Stimulated activated CD4-positive, alpha-beta T cell treated with anti-CD3 and anti-CD28 coated beads, Interleukin-4, amount 100 ng/mL, for 48 hours (primary cell): ENCODE data around the gene GALNT16.

ENCODE experiments used
- DNase-seq, 2 donors: peaks; one replicate each; pipeline ENCODE4 v3.0.0-alpha.2; 2020; ENCODE audit warnings: low read depth in 2 of 2

The GALNT16 gene

GRCh38 chr14:69317102-69317755 is 57.3 kb downstream of the GALNT16 start:
- no peak for DNase-seq

GRCh38 chr14:69317780-69318179 is 57.8 kb downstream of the GALNT16 start:
- no peak for DNase-seq

- DNase-seq, result no peak
These were observed 58.3 kb downstream of the GALNT16 start for GRCh38 chr14:69318241-69318640.

DNA sequence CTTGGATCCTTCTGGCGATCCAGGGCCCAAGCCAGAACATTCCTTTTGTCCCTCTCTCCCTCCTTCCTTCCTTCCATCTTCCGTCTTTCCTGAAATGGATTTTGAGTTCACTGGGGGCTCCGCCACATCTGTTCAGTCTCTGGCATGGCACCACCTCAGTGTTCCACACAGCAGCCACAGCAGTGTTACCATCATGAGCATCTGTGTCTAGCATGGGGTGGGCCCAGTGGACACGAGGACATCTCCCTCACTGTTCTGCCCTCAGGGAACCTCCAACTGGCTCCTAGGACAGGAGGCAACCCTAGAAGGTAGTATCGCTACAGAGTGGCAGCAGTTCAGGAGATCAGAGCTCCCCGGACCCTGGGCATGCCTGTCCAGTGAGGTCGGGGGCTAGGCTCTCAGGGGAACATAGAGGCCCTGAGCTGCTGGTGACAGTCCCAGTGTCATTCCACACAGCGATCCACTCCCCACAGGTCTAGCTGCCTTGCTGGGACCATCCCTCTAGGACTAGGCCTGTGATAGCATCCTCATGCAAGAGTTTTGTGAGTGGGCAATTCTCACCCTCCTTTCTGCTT is 59.0 kb downstream of the GALNT16 start:
- DNase-seq, result no peak

GRCh38 chr14:69319911-69320310 is 60.0 kb downstream of the GALNT16 start:
- no peak for DNase-seq

- DNase-seq, result no peak
These were observed 60.8 kb downstream of the GALNT16 start for GRCh38 chr14:69320581-69321365.

- DNase-seq, result no peak
These were observed 61.8 kb downstream of the GALNT16 start for GRCh38 chr14:69321601-69322330.

GRCh38 chr14:69323266-69323998 is 63.5 kb downstream of the GALNT16 start:
- DNase-seq, result no peak

DNA sequence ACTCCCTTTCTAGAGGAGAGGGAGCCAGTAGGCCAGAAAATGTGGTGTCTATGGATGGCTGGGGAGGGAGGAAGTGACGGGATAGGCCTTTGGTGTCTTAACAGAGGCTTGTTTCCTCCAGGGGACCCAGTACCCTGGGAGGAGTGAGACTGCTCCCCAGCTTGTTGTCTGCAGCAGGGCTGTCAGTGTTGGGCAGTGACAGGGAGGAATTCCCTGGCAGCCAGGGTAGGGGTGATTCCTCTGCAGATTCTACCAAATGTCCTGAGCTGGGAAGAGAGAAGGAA is 64.0 kb downstream of the GALNT16 start:
- DNase-seq, result no peak

DNA sequence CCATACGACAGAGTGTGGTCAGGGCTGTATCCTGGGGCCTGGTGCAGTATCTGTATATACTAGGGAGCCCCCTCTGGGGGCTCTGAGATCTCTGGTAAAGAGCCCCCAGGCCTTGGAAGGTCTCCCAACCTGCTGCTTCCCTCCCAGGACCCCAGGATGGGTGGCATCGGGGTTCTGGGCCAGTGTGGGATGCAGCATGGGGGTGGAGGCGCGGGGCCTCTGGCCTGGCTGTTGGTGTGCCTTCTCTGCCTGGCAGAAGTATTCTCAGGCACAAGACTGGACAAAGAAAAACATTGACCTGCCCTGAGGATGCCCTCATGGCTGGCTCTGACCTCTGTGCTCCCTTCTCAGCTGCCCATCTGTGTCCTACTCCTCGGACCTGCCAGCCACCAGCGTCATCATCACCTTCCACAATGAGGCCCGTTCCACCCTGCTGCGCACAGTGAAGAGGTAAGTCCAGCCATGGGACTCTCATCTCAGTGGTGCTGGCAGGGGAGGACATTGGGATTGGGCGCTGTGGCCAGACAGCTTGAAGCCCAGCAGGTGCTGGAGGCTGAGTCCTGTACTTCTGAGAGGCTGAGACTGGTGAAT is 64.5 kb downstream of the GALNT16 start:
- DNase-seq, result no peak

- no peak for DNase-seq
These were observed 65.1 kb downstream of the GALNT16 start for GRCh38 chr14:69325086-69325485.

DNA sequence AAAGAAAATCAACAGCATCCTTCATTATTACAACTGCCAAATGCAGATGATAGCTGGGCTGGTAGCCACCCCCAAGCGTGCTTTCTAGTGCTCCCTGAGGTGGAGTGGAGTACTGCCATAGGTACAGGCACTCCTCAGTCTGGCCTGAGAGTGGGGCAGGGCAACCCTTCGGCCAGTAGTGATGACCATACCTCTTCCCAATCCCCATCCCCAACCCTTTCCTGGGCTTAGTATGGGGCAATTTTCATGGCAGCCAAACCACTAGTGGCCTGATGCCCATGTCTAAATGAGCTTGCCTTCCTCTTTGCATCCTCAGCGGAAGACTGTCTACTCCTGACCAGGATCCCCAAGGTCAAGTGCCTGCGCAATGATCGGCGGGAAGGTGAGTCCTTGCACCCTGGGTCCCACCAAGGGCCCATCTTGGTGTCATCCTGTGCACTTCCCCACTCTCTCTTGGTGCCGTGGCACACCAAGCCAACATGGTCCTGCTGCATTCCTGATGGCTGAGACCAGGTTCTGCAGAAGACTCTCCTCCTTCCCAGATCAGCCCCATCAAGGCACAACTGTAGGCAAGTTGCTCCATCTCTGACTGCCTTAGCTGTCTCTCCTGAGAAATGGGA is 65.8 kb downstream of the GALNT16 start:
- no peak for DNase-seq

DNA sequence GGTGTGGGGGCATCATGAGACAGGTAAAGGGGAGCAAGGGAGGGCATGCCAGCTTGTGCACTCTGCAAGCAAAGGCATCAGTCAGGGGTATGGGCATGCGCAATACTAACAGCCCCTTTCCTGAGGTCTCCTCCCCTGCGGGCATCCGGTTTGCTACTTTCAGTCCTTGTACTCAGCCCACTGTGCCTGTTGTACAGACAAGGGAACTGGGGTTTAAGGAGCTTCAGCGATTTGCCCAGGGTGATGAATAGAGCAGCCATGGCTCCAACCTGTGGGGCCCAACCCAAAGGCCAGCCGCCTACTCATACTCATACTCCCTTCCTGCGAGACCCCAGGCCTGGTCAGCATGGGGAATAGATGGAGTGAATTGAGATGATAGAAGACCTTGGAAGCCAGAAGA is 66.7 kb downstream of the GALNT16 start:
- no peak for DNase-seq

DNA sequence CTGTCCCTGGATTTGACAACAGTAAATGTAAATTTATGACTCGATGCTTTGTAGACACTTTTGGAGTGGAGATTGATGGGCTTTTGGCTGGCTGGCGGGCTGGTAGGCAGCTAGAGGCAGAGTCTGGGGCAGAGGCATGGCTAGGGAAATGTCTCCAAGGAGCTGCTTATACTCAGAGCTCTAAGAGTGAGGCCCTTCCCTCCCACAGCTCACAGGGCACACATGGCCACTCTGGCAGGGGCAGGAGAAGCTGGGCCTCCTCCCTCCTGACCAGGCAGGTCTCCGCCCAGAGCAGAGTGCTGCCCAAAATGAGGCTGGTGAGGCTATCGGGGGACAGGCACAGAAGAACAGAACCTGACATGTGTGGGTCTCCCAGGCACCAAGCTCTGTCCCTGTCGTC is 67.5 kb downstream of the GALNT16 start:
- no peak for DNase-seq

- no peak for DNase-seq
These were observed 68.4 kb downstream of the GALNT16 start for GRCh38 chr14:69328317-69328716.

DNA sequence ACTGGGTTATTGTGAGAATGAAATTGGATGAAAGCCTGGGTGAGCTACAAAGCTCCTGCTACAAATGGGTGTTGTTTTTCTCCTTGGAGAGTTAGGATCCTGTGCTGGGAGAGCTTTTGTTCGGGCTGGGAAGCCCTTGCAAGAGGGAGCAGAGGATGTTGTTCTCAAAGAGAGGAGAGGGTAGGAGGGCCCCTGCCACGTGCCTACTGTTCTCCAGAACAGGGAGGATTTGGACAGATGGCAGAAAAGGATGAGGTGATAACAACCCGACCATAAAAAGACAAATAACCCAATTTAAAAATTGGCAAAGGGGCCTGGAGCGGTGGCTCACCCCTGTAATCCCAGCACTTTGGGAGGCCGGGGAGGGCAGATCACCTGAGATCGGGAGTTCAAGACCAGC is 68.8 kb downstream of the GALNT16 start:
- no peak for DNase-seq

GRCh38 chr14:69331206-69331605 is 71.2 kb downstream of the GALNT16 start:
- DNase-seq, result no peak

GRCh38 chr14:69332782-69333395 is 72.9 kb downstream of the GALNT16 start:
- DNase-seq, result no peak

GRCh38 chr14:69333791-69334337 is 73.9 kb downstream of the GALNT16 start:
- DNase-seq, result no peak

- no peak for DNase-seq
These were observed 74.6 kb downstream of the GALNT16 start for GRCh38 chr14:69334576-69334975.
